ENCODE data around the gene IP6K3.
A peak's percentile ranks its signal among the peaks of the same experiment; 100 is the strongest.

The IP6K3 gene

DNA sequence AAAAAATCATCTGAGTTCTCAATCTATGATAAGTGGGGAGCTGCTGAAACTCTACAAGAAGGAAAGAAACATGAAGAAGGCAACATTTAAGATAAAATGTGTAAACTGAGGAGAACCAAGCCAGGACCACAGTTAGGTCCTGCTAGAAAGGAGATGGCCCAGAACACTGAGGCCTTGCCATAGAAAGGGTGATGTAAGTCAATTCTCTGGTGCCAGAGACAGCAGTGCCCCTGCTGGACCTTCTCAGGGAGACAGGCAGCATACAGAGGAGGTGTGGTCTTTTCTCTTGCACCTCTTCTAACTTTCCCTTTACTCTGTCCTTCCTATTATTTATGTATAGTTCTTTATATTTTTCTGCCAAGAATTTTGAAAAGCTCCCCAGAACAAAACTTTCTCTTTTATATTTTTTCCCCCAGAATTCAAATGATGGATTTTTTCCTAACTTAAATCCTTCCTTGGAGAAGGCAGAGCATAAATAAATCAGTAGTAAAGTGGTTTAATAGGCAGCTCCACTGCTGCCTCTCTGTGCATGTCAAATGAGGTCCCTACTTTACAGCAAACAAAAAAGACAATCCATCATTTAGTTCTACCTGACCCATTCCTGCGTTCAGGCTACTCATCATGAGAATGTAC lies 44.2 kb downstream of the IP6K3 start:
- DNase-seq, result peak; percentile 68

DNA sequence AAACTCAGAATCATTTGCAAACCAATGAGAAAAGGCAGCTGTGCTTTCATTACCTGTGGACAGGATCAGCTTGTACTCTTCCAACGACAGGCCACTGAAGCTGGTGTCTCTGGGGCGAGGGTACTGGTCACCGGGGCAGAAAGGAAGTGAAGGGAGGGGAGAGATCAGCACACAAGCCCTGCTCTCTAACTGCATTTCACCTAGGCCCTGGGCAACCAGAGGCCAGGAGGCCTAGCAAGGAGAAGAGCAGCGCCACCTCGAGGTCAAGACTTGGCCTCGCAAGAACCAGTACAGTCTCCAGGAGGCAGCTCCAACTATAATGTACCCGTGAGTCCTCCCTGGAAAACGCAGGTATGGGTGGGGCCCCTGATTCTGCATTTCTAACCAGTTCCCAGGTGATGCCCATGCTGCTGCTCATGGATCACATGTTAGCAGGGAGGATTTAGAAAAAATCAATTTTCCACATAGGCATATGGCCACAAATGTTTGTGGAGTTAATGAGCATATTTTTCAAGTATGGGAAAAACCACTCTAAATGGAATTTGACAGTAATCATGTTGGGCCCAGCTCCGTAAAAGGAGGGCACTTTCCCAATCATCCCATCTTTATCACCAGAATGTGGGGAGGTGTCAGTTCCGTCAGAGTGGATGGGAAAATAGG lies 46.2 kb downstream of the IP6K3 start:
- DNase-seq, result peak; percentile 58

DNA sequence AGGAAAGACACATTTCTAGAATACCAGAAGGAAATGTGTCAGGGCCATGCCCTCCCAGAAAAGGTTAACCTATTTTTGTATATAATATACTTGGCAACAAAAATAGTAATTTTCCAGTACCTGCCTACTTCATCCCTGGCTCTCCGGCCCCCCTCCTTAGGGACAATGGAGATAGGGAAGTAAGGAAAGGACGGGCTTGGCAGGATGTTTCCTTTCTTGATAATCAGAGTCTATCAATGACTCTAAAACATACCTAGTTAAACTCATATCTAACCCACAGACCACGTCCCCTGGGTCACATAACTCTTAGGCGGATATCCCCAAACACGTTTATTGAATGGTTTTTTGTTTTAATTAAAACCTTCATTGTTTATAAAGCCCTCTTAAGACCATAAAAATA lies 47.0 kb downstream of the IP6K3 start:
- DNase-seq, result no peak

DNA sequence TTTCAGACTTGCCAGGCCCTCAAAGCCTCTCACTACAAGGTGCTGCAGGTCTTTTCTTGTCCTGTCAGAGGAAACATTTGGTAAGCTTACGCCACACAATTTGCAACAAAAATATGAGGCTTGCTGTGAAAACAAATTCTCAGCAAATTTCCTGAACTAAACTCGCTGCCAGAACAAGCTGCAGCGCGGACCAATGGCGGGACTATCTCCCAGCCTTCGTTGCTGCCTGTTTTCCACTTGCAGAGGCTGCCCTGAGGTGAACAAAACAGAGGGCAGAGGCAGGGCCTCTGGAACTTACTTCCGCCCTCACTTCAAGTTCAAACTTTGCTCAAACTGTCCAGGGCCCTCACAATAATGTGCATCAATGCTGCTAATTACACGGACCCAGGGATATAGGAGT lies 47.6 kb downstream of the IP6K3 start:
- DNase-seq, result no peak

DNA sequence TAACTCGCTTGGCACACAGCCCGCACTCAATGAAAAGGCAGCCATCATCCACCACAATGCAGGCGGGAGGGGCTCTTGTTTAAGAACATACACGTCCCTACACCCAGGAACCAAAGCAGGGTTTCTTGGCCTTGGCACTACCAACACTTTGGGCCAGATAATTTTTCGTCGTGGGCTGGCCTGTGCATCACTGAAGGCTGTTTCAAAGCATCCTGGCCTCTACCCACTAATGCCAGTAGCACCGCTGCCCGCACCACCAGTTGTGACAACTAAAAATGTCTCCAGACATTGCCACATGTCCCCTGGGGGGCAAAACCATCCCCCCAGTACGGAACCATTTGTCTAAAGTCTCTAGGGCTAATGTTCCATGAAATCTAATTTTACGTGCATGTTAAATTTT lies 48.2 kb downstream of the IP6K3 start:
- DNase-seq, result no peak

DNA sequence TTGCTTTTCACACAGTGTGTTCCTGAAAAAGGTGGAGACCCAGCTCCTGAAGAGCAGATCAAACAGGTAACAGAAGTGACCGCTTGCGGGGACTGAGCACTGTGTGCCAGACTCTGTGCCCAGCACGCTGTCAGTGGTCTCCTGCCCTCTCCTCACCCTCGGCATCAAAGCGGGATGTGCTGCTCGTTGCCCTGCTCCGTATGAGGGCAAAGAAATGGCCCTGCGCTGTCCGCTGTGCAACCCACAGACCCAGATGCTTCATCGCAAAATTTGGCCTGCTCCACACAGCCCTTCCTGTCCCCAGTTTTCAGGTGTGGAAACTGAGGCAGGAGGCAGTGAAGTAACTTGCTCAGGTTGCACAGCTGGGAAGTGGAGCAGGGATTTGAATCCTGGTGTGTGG lies 48.9 kb downstream of the IP6K3 start:
- DNase-seq, result no peak

DNA sequence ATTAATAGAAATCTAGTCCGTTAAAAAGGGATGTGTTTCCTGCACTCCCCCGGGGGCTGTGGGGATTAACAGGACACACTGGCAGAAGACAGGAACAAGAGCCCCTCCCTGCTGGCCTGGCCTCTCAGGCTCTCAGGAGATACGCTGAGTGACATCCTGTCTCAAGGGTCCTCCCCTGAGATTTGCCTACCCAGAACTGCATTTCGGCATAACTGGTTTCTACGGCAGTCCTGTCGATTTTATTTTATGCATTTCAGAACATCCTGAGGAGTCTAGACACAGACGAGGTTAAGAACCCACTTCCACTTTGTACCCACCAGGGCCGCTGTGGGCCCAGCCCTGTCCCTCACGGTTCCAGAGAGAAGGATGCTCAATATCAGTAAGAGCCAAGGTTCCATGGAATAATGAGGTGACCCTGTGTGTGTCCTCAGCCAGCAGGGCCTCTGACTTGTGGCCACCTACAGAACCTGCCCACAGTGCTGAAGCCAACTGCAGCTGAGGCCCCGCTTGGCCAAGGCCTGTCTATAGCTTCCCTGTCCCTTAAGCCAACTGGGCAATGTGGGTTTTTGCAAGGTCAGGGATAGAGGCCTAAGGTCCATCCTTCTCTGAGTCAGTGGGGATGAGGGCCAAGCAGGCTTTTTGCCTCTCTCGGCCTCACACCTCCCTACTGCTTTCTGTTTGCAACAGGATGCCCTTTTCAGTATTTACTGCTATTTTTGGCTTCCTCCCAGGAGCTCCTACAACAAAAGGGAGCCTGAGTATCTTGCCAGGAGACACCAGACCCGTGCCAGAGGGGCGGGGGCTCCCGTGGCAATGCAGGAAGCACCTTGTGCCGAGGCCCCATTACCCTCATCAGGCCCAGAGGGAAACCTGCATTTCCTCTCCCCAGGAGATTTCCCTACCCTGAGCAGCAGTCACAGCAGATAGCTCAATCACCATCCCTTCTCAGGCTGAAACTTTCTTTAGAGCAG lies 49.9 kb downstream of the IP6K3 start:
- DNase-seq, result no peak

DNA sequence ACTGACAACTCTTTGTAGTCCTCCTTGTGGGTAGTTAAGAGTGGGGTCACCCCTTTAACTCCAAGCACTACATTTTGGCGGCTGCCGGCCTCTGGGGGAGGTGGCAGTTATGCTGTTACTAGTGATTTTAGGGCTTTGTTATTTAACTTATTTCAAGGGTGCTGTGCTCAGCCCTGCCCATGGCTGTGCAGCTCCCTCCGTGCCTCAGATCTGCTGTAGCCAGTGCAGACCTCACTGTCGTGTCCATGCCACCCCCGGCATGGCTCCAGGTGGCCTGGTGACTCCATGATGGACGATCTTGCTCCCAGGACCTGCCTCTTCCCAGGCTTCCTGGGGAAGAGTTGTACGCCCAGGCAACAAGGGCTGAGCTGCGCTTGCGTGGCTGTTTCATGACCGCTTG lies 50.6 kb downstream of the IP6K3 start:
- DNase-seq, result no peak

DNA sequence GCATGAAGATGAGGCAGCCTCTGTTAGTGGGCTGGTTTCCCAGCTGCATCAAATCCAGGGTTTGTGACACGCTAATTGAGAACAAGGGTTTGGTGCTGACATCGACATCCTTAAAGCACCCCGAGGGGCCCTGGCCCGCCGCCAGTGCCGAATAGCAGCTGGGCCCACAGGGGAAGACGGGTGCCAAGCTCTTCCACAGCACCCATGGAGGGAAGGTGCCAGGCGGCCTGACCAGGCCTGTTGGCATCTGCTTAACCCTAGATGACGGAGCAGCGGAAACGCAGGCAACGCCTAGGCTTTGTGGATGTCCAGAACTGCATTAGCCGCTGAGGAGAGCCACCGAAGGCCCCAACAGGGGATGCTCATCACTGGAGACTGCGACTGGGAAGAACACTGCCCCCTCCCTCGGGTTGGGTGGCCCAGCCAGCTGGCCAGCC lies 51.2 kb downstream of the IP6K3 start:
- DNase-seq, result no peak

DNA sequence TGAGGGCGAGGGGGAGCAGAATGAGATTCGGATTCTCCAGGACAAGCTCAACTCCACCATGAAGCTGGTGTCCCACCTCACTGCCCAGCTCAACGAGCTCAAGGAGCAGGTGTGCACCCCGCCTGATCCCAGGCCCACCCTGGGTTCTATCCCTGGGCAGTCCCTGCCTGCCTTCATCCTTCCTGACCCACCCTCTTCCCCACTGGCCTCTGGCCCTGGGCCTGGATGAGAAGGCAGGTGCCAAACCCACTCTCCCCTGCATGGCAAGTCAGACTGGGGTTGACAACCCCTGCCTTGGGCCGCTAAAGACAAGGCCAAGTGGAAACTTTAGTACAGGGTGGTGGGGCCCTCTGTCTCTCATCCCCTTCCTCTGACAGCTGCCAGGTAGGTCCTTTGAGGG lies 51.7 kb downstream of the IP6K3 start:
- DNase-seq, result no peak

DNA sequence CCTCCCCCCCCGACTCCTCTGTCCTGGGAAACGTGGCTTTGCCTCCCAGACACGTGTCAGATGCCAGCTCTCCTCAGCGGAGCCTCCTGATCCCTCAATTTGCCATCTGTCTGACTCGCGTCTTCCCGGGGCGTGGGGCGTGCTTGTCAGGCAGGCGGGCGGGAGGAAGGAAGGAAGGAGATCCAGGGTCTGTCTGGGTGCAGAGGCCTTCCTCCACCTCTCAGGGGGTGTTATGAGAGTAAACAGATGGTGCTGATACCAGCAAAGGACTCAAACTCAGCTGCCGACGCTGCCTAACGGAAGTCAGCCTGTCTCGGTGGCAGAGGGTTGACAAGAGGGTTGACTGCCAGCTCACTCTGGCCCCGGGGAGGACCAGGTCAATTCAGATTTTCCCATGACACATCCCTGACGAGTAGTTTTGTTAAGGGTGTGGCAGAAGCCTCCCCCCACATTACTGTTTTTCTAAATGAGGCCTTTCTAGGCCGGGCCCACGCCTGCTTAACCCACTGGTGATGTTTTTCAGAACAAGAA lies 52.2 kb downstream of the IP6K3 start:
- DNase-seq, result peak; percentile 34

DNA sequence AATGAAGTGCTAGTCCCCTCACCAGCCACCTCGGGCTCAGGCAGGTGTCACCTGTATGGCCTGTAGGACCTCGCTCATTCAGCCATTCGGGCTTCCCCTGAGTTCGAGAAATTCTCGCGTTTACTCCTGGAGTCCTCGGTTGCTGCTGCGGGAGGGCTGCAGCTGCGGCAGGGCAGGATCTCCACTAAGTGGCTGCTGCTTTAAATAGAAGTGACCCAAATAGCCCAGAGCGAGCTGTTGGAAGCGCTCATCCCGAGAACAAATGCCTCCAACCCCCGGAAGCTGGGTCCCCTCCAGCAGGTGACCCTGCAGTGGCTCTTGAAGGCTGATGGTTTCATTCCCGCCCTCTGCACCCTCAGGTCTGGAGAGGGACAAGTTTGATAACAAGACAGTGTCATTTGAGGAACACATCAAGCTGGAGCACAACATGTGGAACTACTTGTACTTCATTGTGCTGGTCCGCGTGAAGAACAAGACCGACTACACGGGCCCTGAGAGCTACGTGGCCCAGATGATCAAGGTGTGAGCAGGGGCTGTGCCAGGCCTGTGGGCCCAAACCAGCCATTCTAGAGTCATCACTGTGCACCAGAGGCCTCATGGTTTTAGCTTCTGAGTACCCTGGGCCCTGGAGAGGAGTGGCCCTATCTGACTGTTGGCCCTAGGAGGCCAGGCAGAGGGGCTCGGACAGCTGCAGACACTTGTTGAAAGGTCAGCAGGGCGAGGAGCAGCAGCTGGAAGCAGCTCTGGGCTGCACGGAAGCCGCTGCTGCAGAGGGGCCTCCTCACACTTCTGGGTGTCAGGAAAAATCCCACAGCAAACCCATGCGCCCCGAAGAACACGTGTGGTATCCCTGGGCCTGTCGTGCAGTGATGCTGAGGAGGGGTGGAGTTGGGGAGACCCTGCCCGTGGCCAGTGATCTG lies 53.3 kb downstream of the IP6K3 start:
- no peak for DNase-seq

DNA sequence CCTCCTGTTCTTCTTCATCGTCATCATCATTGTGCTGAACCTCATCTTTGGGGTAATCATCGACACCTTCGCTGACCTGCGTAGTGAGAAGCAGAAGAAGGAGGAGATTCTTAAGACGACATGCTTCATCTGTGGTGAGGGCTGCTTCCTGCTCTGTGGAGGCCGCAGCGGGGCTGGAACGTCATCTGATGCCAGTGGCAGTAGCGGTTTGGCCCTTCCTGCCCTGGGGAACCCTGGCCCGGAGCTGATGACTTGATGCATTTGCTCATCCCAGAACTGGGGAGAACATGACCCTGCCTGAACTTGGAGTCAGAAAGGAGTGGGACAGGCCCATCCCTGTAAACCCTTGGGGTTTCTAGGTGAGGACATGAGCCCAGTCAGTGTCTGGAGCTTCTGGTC lies 53.9 kb downstream of the IP6K3 start:
- peak; percentile 75 for DNase-seq

DNA sequence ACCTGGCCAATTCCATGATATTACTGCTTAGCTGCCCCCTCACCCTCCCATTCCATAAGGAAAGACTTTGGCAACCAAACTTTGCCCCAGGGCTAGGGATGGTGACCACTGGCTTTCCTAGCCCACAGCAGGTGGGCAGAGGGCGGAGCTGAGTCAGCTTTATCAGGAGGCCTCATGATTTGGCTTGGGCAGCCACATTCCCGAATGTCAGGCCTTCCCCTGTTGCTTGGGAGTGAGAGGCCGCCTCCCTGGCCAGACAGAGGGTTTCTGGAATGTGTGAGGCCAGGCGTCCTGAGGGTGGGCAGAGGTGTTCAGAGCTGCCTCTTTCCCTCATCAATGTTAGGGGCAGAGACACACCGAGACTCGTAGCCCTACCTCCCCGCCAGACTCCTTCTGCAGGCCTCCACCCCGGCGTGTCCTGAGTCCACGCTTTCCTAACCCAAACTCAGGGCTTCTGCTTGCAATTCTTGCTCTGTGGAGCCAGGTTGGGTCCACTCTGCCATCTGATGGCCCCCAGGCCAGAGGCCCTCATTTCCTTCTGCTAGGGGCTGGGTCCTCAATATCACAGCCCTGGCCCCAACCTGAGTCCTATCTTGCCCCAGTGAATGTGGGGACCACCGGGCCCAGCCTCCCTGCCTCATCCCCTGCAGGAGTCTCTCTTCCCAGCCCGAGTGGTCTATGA lies 54.5 kb downstream of the IP6K3 start:
- DNase-seq, result no peak

DNA sequence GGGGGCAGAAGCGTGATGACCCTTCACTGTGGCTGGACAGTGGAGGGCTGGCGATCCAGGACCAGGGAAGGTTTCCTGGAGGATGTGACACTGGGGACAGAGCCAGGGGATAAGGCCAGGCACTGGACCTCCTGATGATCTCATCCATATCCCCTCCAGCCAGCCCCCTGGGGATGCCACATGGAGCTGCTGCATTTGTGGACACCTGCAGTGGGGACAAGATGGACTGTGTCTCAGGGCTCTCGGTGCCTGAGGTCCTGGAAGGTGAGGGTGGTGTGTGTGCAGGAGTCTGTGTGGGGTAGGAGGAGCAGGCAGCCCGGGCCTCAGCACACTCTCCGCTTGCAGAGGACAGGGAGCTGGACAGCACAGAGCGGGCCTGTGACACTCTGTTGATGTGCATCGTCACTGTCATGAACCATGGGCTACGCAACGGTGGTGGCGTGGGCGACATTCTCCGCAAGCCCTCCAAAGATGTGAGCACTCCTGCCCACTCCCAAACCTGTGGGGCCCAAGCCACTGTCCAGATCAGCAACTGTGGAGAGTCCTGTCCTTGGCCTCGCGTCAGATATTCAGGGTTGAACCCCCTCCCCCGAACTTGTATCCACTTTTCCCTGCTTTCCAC lies 55.1 kb downstream of the IP6K3 start:
- DNase-seq, result no peak

DNA sequence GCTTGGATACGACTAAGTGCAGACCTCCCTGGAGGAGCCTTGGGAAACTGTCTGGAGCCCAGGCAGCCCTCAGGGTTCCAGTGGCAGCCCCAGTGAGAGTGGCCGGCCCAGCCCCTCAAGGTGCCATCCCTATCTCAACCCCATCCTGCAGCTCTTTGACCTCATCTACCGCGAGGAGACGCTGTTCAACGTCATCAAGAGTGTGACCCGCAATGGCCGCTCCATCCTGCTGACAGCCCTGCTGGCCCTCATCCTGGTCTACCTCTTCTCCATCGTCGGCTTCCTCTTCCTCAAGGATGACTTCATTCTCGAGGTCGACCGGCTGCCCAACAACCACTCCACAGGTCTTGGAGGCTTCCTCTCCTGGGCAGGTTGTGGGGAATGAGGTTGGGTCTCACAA lies 55.9 kb downstream of the IP6K3 start:
- no peak for DNase-seq

DNA sequence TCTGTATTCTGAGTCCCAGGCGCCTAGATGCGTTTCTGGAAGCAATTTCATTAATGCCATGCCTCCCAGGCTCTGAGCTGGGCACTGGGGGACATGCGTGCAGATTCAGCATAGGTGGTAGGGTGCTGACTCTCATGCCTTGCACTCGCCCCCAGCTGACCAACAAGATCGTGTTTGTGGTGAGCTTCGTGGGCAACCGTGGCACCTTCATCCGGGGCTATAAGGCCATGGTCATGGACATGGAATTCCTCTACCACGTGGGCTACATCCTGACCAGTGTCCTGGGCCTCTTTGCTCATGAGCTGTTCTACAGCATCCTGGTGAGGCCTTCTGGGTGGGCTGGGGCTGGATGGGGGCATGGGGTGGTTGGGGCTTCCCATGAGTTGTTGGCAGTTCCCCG lies 56.8 kb downstream of the IP6K3 start:
- DNase-seq, result no peak

DNA sequence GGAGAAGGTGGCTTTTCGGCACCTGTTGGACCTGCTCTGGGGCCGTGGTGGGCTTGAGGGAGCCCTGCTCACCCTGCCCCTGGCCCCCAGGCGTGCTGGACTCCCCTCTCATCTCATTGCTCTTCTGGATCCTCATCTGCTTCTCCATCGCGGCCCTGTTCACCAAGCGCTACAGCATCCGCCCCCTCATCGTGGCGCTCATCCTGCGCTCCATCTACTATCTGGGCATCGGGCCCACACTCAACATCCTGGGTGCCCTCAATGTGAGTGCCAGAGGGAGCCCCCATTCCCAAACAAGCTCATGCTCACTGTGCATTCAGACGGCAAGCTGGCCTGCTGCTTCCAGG lies 57.6 kb downstream of the IP6K3 start:
- no peak for DNase-seq

DNA sequence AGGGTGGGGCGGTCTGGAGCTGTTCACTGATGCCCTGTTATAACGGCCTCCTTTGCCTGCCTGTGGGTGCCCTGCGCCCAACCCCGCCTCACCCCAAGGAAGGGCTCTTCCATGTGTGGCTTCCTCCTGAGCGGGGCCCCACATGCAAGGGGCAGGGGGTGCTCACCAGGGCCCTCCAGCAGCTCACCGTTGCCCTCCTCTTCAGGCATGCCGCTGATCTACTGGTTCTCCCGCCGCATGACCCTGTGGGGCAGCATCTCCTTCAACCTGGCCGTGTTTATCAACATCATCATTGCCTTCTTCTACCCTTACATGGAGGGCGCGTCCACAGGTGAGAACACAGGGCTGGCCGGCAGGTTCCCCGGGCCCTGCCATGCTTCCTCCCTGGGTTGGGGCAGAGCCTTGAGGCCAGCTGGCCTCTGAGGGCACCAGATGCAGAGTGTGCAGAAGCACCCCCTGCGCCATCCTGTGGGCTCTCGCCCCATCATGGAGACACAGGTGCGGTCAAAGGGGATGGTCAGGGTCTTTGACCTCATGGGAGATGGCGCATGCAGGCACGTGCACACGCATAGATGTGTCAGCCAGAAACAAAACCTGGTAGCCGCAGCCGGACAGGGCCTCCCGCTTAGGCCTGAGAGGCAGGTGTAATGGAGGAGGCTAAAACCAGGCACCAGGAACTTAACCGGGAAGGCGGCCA lies 58.1 kb downstream of the IP6K3 start:
- DNase-seq, result no peak

DNA sequence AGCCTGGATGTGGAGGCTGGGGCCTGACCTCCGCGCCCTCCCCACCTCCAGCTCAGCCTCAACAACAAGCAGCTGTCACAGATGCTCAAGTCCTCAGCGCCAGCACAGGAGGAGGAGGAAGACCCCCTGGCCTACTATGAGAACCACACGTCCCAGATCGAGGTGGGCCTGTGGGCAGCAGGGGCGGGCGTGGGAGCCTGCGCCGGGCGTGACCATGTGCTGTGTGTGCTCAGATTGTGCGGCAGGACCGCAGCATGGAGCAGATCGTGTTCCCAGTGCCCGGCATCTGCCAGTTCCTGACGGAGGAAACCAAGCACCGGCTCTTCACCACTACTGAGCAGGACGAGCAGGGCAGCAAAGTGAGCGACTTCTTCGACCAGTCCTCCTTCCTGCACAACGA lies 58.7 kb downstream of the IP6K3 start:
- DNase-seq, result no peak
